Measurements from ENCODE around the gene HOXA10.

Gene HOXA10

DNA sequence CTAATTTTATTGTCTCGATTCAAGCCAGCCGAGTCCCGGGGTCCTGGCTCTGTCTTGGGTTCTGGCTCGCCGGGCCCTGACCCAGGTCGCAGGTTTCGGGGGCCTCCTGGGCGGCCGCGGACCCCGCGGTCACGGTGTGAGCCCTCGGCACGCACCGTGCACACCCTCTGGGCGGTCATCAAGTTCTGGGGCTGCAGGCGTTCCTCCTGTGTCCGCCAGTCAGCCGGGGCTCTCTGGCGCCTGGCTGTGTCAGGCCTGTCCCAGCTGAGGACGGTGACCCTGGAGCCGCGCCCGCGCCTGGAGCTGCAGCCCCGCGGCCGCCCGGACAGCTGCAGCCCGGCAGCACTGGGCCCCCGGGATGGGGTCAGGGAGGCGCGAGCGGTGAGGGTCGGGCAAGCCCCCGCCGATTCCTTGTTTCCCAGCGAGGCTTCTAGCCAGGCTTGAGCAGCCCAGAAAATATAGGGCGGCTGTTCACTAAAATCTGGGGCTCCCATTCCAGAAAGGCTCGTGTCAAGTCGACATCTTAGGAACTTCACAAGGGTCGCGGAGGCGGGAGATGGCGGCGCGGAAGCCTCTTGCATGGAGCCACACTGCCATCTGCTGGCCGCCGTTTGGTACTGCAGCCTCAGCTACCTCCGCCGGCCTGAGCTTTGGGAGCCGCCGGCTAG lies 13.4 kb downstream of the HOXA10 start:
- Histone ChIP-seq H3K27ac (no peak overlapping the region), H3K9ac (ENCODE audit: insufficient read length) (peak overlapping the region; percentile 62), H3K4me3 (peak overlapping the region; percentile 80), H3K36me3 (ENCODE audit: insufficient read depth, low read length) (no peaks in the 10 kb centered on the region), H3K9me3 (ENCODE audit: low read depth, low read length) (no peaks in the 10 kb centered on the region)
- no peak for DNase-seq (ENCODE audit: low read depth, low spot score)
- TF ChIP-seq FOXP2 (optimal IDR thresholded peaks at IDR 0.05; ENCODE audit: control extremely low read depth, extremely low read length, insufficient read depth) = peak; percentile 51
- TF ChIP-seq EZH2 (IDR thresholded peaks at IDR 0.05) = no peak

DNA sequence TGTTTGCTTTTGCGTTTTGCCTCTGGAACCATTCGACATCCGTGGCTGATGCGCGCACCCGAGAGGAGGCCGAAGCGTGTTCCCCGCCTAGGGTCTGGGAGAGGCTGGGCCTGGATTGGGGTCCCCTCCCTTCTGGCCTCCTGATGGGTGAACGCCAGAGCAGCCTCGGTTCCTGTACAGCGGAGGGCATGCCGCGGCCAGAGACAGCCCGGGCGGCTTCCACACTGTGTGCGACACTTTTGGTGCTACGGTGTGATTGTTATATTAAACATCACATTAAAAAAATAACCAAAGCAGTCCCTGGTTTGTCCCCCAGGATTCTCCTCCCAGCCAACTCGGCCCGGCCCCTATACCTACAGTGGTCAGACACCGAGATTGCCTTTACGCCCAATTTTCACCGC lies 14.0 kb downstream of the HOXA10 start:
- Histone ChIP-seq H3K9me3 (ENCODE audit: low read depth, low read length) (no peaks in the 10 kb centered on the region), H3K4me3 (peak overlapping the region; percentile 80), H3K27ac (no peak overlapping the region), H3K36me3 (ENCODE audit: insufficient read depth, low read length) (no peaks in the 10 kb centered on the region), H3K9ac (ENCODE audit: insufficient read length) (peak overlapping the region; percentile 62)
- DNase-seq (ENCODE audit: low read depth, low spot score) = no peak
- TF ChIP-seq FOXP2 (optimal IDR thresholded peaks at IDR 0.05; ENCODE audit: control extremely low read depth, extremely low read length, insufficient read depth) (no peak), EZH2 (IDR thresholded peaks at IDR 0.05) (no peak), POLR2AphosphoS5 (IDR thresholded peaks at IDR 0.05; ENCODE audit: borderline replicate concordance, low read depth, low read length) (no peak)

DNA sequence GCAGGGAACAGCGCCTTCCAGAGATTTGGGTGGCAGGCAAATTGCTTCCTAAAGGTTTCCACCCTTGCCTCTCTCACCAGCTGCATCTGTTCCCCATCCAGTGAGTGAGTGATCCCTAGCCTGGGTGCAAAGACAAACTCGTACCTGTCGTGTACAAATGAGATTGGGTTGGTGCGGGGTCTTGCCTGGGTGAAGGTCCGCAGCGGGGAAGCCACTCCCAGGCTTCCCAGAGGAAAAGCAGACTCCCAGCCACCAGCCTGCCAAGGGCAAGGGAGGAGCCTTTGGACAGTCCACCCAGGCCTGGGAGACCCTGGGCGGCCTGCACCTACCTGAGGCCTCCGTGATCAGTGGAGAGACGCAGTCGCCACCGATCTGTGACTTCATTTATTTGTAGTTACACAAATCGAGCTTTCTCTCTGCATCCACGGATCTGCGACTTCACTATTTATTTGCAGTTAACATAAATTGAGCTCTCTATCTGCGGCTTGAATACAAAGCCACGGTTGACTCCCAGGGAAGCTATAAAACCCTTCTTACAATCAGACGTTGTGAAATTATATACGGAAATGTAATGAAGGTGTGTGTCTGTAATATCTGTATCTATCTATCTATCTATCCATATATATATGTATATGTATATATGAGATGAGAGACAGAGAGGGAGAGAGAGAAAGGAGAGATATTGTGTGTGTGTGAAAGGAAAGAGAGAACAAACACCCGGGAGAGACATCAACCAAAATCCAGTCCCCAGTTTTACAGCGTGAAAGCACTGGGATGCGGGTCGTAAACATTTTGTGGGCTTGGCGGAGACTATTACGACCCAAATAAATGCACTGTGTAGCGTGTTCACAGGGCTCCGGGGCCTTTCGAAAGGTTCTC lies 14.6 kb downstream of the HOXA10 start:
- H3K36me3 ChIP-seq (ENCODE audit: insufficient read depth, low read length) = no peaks in the 10 kb centered on the region
- DNase-seq (ENCODE audit: low read depth, low spot score) = no peak
- TF ChIP-seq EZH2 (IDR thresholded peaks at IDR 0.05) (no peak), FOXP2 (optimal IDR thresholded peaks at IDR 0.05; ENCODE audit: control extremely low read depth, extremely low read length, insufficient read depth) (no peak), POLR2AphosphoS5 (IDR thresholded peaks at IDR 0.05; ENCODE audit: borderline replicate concordance, low read depth, low read length) (no peak)
- no peaks in the 10 kb centered on the region for H3K9me3 ChIP-seq (ENCODE audit: low read depth, low read length)
- H3K27ac ChIP-seq = no peak overlapping the region
- H3K9ac ChIP-seq (ENCODE audit: insufficient read length) = no peak overlapping the region
- H3K4me3 ChIP-seq = no peak overlapping the region

DNA sequence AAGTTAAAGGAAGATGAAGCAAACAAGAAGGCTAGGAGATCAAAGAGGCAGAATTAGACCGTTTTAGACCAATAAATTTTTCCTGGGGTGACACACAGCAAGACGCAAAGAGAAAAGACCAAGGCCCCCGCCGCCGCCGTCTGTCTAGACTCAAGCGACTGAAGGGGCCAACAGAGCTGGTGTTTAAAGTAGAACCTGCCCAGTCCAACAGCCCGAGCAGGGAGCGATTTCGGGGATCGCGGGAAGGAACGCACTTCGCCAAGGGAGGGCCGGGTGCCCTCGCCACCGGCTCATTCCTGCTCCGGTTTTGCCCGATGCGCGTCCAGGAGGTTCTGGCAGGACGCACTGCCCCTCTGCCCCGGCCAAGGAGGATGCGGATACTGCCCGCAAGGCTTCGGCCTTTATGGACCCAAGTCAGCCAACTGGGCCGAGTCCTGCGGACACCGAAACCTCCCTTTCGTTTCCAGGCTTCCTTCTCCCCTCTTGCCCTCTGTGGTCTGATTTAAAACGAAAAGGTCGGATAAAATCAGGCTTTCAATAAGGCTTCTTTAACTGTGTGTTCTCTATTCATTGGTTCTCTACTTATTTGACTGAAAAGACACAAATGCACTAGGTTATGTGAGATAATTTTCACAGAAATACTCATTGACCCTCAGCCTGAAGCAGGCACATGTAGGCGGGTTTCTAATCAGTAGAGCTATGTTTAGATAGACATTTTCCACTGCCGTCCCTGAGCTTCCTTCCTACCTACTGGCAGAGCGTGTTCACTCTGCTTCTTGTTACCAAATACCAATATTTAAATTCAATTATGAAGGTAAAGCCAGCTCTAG lies 15.5 kb downstream of the HOXA10 start:
- Histone ChIP-seq H3K9ac (ENCODE audit: insufficient read length) (no peak overlapping the region), H3K9me3 (ENCODE audit: low read depth, low read length) (no peaks in the 10 kb centered on the region), H3K4me3 (no peak overlapping the region), H3K36me3 (ENCODE audit: insufficient read depth, low read length) (no peaks in the 10 kb centered on the region), H3K27ac (no peak overlapping the region)
- DNase-seq (ENCODE audit: low read depth, low spot score) = no peak
- no peak for TF ChIP-seq FOXP2 (optimal IDR thresholded peaks at IDR 0.05; ENCODE audit: control extremely low read depth, extremely low read length, insufficient read depth)
- no peak for TF ChIP-seq EZH2 (IDR thresholded peaks at IDR 0.05)
- TF ChIP-seq POLR2AphosphoS5 (IDR thresholded peaks at IDR 0.05; ENCODE audit: borderline replicate concordance, low read depth, low read length) = no peak

DNA sequence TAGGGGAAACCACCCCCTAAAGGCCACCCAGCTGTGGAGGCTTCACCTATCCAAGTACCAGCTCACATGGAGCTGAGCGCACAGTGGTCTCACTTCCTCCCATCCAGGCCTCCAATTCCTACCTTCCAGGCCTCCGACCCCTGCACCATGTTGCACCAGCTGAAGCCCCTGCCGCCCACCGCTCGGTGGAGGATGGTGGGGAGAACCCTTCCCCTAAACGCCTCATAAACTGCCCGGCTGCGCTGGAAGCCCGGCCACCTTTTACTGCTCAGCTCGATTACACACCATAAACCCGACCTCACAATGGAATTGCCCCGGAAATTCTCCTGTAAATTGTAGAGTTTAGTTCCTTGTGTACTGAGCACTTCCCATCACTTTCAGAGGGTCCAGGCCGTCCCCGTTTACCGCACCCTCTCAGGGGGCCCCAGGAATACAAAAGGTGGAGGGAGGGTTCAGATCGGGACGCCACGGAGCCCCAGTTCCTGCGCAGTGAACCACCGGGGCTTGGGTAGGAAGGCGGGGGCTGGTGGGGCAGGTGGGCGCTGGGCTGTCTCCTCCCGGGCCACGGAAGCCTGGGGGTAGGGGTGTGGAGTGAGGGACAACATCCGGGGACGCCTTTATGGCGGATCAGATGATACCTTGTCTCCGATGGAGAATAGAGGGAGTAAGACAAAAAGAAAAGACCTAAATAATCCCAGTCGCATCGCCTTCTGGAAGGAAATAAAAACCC lies 16.3 kb downstream of the HOXA10 start:
- Histone ChIP-seq H3K4me3 (no peak overlapping the region), H3K27ac (no peak overlapping the region), H3K36me3 (ENCODE audit: insufficient read depth, low read length) (no peaks in the 10 kb centered on the region), H3K9ac (ENCODE audit: insufficient read length) (no peak overlapping the region), H3K9me3 (ENCODE audit: low read depth, low read length) (no peaks in the 10 kb centered on the region)
- no peak for DNase-seq (ENCODE audit: low read depth, low spot score)
- TF ChIP-seq FOXP2 (optimal IDR thresholded peaks at IDR 0.05; ENCODE audit: control extremely low read depth, extremely low read length, insufficient read depth) (no peak), EZH2 (IDR thresholded peaks at IDR 0.05) (no peak), POLR2AphosphoS5 (IDR thresholded peaks at IDR 0.05; ENCODE audit: borderline replicate concordance, low read depth, low read length) (no peak)

DNA sequence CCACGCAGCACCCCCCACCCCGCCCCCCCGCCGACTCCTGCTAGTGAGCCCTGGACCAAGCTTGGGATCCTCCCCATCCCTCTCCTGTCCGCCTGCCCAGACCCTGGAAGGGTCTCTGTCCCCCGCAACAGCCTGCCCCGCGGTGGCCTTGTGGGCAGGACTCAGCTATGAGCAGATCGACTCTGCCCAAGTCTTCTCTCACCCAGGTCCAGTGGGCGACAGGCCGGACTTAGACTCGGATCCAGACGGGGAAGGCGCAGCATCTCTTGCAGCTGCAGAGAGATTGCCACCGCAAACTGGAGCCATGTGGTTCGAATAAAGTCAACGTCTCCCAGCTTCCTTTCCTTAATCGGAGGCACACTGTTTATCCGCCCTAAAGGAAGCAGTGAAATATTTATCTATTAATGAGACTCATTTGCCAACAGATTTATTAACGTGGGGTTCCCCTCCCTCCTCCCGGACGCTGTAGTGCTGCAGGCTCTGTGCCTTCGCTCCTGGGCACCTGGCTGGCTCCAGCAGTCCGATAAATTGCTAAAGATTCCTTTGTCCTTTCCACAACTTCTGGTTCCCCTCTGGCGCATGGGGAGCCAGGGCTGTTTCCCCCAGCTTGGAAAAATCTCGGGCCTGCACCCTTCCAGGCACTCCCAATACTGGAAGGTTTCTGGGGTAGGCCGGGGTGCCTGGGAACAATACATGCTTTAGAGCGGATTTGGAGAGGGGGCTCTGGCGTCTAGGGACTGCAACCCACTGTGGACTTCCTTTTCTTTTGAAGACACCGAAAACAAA lies 17.0 kb downstream of the HOXA10 start:
- DNase-seq (ENCODE audit: low read depth, low spot score) = no peak
- no peaks in the 10 kb centered on the region for H3K9me3 ChIP-seq (ENCODE audit: low read depth, low read length)
- peak; percentile 18 for TF ChIP-seq FOXP2 (optimal IDR thresholded peaks at IDR 0.05; ENCODE audit: control extremely low read depth, extremely low read length, insufficient read depth)
- TF ChIP-seq EZH2 (IDR thresholded peaks at IDR 0.05) = no peak
- peak; percentile 46; the same call in 1 of the 2 replicates for TF ChIP-seq POLR2AphosphoS5 (IDR thresholded peaks at IDR 0.05; ENCODE audit: borderline replicate concordance, low read depth, low read length)
- H3K9ac ChIP-seq (ENCODE audit: insufficient read length) = no peak overlapping the region
- H3K36me3 ChIP-seq (ENCODE audit: insufficient read depth, low read length) = no peaks in the 10 kb centered on the region
- peak overlapping the region; percentile 86 for H3K4me3 ChIP-seq
- H3K27ac ChIP-seq = no peak overlapping the region

DNA sequence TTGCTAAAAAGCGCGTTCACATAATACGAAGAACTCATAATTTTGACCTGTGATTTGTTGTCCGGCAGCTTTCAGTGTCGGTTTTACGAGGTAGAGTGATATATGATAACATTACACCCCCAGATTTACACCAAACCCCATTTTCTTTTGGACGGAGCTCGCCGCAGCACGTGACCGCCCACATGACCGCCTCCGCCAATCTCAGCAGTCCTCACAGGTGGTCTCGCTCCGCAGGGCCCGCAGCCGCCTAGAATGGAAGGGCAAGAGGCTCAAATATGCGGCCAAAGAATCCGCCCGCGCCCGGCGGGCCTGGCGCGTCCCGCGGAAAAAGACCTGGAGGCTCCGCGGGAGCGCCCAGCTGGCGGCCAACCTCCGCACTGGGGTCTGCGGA lies 17.6 kb downstream of the HOXA10 start, which contains the start of gene HOXA7:
TSS of gene HOXA7 (minus strand) at position 168 of the 391 bp plus-strand sequence. CDS start at position 38, 130 bp downstream.
- H3K27ac ChIP-seq = no peak within 1 kb of the TSS

More for the DNA sequence above, 17.6 kb downstream of the HOXA10 start, which contains the start of gene HOXA7:
- peak within 1 kb of the TSS; percentile 28 for H3K9ac ChIP-seq (ENCODE audit: insufficient read length)
- peak within 1 kb of the TSS; percentile 86 for H3K4me3 ChIP-seq
- DNase-seq (ENCODE audit: low read depth, low spot score) = no peak
- no peaks in the 10 kb centered on the region for H3K36me3 ChIP-seq (ENCODE audit: insufficient read depth, low read length)
- TF ChIP-seq POLR2AphosphoS5 (IDR thresholded peaks at IDR 0.05; ENCODE audit: borderline replicate concordance, low read depth, low read length) (no peak), EZH2 (IDR thresholded peaks at IDR 0.05) (no peak), FOXP2 (optimal IDR thresholded peaks at IDR 0.05; ENCODE audit: control extremely low read depth, extremely low read length, insufficient read depth) (no peak)
- H3K9me3 ChIP-seq (ENCODE audit: low read depth, low read length) = no peaks in the 10 kb centered on the region

Measured in SK-N-MC (cell line).